ENCODE measurements around the gene AHRR. TPM values are rescaled to one million over a fixed set of nuclear protein-coding genes. Genes with fewer than 3 reads are reported as not detected.
"Not testable (repeated sequence)": the region's sequence is repeated elsewhere in the genome, so short reads cannot be mapped to it uniquely, and the experiment has no call there.

AHRR gene
- total RNA-seq, 6 experiments from 2014 or later = 30.9 to 55.7 (median 51.9) TPM

GRCh38 chr5:399296-400281 lies 78.1 kb downstream of the AHRR start:
- Mint-ChIP-seq H3K9me3 (no peaks in the 10 kb centered on the region), H3K36me3 (ENCODE audit: low read depth) (peaks cover 33% of the 10 kb centered on the region), H3K27me3 (ENCODE audit: insufficient read depth) (peaks cover 11% of the 10 kb centered on the region), H3K27ac (peak overlapping the region; percentile 100), H3K4me3 (peak overlapping the region; percentile 81), H3K4me1 (ENCODE audit: low read depth) (peaks cover 53% of the 10 kb centered on the region)
- peak; percentile 98 for DNase-seq
- peak; percentile 21; the same call in 1 of the 2 replicates for TF ChIP-seq CTCF (IDR thresholded peaks at IDR 0.05)

DNA sequence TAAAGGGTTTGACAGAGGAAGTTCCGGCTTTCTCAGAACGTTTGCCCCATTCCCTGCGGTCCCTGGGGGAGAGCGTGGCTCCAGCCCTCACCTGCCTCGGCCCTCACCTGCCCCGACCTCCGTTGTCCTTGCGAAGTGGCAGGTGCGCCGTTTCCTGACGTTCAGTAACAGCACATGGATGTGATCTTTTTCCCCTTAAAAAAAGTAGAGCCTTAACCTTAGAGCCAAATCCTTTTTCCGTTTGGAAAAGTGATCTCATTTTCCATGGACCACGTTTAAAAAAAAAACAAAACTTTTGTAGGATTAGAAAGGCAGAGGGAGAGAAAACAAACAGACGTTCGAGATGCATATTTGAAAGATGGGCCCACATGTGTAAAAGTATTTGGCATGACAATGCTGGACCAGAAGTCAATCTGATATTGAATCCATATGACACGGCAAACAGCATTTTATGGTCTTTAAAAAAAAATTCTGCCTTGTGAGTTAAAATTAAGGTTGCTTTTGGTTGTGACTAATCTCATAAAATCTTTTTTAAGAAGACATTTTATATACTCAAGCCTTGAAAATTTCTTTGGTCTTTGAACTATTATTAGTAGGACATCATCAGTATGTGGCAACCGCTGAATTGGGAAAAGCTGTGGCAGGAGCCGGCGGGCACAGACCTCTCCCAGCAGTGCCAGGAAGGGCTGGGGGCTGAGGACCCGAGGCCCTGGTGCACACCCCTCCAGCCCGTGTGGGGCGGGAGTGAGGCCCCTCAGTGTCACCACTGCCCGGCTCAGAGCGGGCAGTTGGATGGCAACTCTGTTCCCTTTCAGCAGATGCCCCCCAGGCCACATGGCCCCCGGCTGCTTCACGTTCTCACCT lies 79.0 kb downstream of the AHRR start:
- Mint-ChIP-seq H3K36me3 (ENCODE audit: low read depth) (peaks cover 38% of the 10 kb centered on the region), H3K27me3 (ENCODE audit: insufficient read depth) (peaks cover 11% of the 10 kb centered on the region), H3K4me1 (ENCODE audit: low read depth) (peaks cover 44% of the 10 kb centered on the region), H3K4me3 (peak overlapping the region; percentile 81), H3K9me3 (no peaks in the 10 kb centered on the region), H3K27ac (peak overlapping the region; percentile 100)
- no peak for TF ChIP-seq CTCF (IDR thresholded peaks at IDR 0.05)
- peak; percentile 93 for DNase-seq

DNA sequence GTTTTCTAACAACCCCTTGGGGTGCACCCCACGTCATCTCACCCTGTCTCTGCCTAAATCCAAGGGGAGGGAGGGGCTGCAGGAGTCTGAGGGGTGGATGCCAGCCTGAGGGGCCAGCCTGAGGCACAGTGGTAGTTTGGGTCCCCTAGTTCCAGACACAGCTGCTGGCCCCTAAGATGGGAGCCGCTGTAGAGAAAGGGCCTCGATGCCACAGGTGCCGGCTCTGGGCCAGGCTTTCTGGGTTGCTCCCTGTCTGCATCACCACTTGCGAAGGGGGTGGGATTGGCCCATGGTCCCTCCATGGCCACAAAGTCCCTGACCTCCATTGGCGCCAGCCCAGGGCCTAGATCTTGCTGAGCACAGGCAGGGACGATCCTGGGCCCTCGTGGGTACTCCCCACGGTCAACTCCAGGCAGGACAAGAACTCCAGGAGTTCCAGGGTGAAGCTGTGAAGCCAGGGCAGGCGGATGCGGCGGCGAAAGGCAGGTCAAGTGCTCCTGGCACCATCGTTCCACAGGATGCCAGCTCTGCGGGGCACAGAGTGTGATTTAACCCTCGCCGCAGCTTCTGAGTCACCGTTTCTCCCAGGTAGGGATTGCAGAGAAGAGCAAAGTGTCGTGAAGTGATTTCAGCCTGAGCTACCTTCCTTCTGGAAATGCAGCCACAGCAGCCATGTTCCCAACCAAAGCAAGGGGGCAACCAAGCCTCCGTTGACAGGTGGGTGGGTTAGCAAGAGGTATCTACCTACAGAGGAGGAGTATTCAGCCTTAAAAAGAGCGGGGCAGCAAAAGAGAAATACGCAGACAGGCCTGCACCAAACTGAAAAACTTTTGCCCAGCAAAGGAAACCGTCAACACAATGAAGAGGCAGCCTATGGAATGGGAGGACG lies 79.9 kb downstream of the AHRR start:
- no peak for TF ChIP-seq CTCF (IDR thresholded peaks at IDR 0.05)
- H3K4me1 Mint-ChIP-seq (ENCODE audit: low read depth) = peaks cover 46% of the 10 kb centered on the region
- H3K36me3 Mint-ChIP-seq (ENCODE audit: low read depth) = peaks cover 43% of the 10 kb centered on the region
- DNase-seq = no peak
- peak overlapping the region; percentile 100 for H3K27ac Mint-ChIP-seq
- H3K4me3 Mint-ChIP-seq = no peak overlapping the region
- H3K27me3 Mint-ChIP-seq (ENCODE audit: insufficient read depth) = peaks cover 8% of the 10 kb centered on the region
- no peaks in the 10 kb centered on the region for H3K9me3 Mint-ChIP-seq

DNA sequence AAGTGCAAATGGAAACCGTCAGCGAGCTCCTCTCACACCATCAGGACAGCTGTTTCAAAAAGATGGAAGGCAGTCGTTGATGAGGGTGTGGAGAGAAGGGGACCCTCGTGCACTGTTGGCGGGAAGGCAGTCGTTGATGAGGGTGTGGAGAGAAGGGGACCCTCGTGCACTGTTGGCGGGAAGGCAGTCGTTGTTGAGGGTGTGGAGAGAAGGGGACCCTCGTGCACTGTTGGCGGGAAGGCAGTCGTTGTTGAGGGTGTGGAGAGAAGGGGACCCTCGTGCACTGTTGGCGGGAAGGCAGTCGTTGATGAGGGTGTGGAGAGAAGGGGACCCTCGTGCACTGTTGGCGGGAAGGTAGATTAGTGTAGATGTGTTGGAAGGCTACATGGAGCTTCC lies 80.7 kb downstream of the AHRR start:
- Mint-ChIP-seq H3K4me1 (ENCODE audit: low read depth) (peaks cover 51% of the 10 kb centered on the region), H3K27ac (peak overlapping the region; percentile 100; the same call in 1 of the 2 replicates), H3K36me3 (ENCODE audit: low read depth) (peaks cover 52% of the 10 kb centered on the region)
- H3K4me3 Mint-ChIP-seq; H3K27me3 Mint-ChIP-seq (ENCODE audit: insufficient read depth); DNase-seq; H3K9me3 Mint-ChIP-seq: not testable (repeated sequence)

DNA sequence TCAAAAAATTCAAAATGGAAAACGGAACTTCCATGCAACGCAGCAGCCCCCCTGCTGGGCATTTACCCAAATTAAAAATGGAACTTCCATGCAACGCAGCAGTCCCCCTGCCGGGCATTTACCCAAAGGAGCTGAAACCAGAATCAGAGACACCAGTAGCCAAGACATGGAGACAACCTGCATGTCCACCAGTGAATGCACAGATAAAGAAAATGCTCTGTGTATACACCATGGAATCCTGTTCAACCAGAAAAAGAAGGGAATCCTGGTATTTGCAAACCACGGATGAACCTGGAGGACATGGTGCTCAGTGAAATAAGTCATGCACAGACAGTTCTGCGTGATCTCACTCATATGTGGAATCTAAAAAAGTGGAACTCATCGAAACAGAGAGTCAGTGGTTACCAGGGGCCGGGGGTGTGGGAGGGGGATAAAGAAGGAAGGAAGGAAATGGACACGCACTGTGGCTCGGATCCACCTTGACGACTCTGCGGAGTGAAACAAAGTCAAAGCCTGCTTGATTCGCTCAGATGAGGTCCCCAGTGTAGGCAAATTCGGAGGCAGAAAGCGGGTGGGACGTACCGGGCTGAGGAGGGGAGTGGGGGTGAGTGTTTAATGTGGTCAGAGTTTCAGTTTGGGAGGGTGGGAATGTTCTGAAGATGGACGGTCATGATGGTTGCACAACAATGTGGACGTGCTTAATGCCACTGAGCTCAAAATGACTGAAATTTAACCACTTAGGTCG lies 81.3 kb downstream of the AHRR start:
- no peak for DNase-seq
- Mint-ChIP-seq H3K27ac (no peak overlapping the region; the same call in 1 of the 2 replicates), H3K4me3 (no peak overlapping the region)

More for the DNA sequence above, 81.3 kb downstream of the AHRR start:
- Mint-ChIP-seq H3K4me1 (ENCODE audit: low read depth) (peaks cover 57% of the 10 kb centered on the region), H3K36me3 (ENCODE audit: low read depth) (peaks cover 56% of the 10 kb centered on the region), H3K27me3 (ENCODE audit: insufficient read depth) (peaks cover 9% of the 10 kb centered on the region), H3K9me3 (no peaks in the 10 kb centered on the region)
- TF ChIP-seq CTCF (IDR thresholded peaks at IDR 0.05) = peak; percentile 16; the same call in 1 of the 2 replicates

Measured in HFFc6 (cell line).